OCI-LY7 (cell line): ENCODE results near the gene TMEM135. TPM values are rescaled to one million over a fixed set of nuclear protein-coding genes. Genes with fewer than 3 reads are reported as not detected.

Experiments
- BruUV-seq: library from RNA; stranded (reverse); fragments of 400-500 nt; replicated peaks from 2 replicates; lab custom pipeline; 2021; lab: Mats Ljungman, UMichigan
- CTCF ChIA-PET: fragments of 300-600 bp; sonication (Branson Sonifier 250); formaldehyde crosslinking; loops from one replicate; lab custom pipeline; 2022; ENCODE audit warnings: antibody characterized with exemption; ENCODE audit not compliant: unreplicated experiment; lab: Charles Lee
- POLR2A ChIA-PET: fragments of 300-600 bp; sonication (Branson Sonifier 250); formaldehyde crosslinking; loops from one replicate; lab custom pipeline; 2022; ENCODE audit warnings: antibody characterized with exemption; lab: Charles Lee
- DNase-seq: peaks from one replicate; pipeline ENCODE4 v3.0.0-alpha.2; 2015; ENCODE audit warnings: low spot score
- H2AFZ ChIP-seq: fragments of 200-600 bp; sonication (generic), shearing (Covaris generic); 2 replicates; pipeline ENCODE4 v1.6.1; 2014; ENCODE audit warnings: mild to moderate bottlenecking, antibody characterized with exemption, low read length, moderate library complexity
- H3K27ac ChIP-seq: fragments of 200-600 bp; sonication (generic); 2 replicates; pipeline ENCODE4 v1.5.1; 2014; ENCODE audit warnings: mixed run types, low read depth, mild to moderate bottlenecking, moderate library complexity, low read length, inconsistent platforms; ENCODE audit not compliant: poor library complexity, severe bottlenecking
- H3K36me3 ChIP-seq: fragments of 200-600 bp; sonication (generic); 2 replicates; pipeline ENCODE4 v1.6.1; 2014; ENCODE audit warnings: mild to moderate bottlenecking, antibody characterized with exemption, low read length, moderate library complexity, mixed read lengths; ENCODE audit not compliant: insufficient read depth
- H3K4me1 ChIP-seq: fragments of 200-600 bp; sonication (generic); 2 replicates; pipeline ENCODE4 v1.5.1; 2014; ENCODE audit warnings: mild to moderate bottlenecking, low read length; ENCODE audit not compliant: insufficient read depth, poor library complexity, severe bottlenecking
- H3K4me2 ChIP-seq: fragments of 200-600 bp; sonication (generic); 2 replicates; pipeline ENCODE4 v1.6.1; 2014; ENCODE audit warnings: mild to moderate bottlenecking, low read length
- H3K4me3 ChIP-seq: fragments of 200-600 bp; sonication (generic); 2 replicates; pipeline ENCODE4 v1.5.1; 2014; ENCODE audit warnings: mild to moderate bottlenecking, low read depth, low read length; ENCODE audit not compliant: poor library complexity, severe bottlenecking
- H3K79me2 ChIP-seq: fragments of 200-600 bp; sonication (generic); 2 replicates; pipeline ENCODE4 v1.6.1; 2016; ENCODE audit warnings: low read depth, mild to moderate bottlenecking, low read length, moderate library complexity, mixed read lengths; ENCODE audit not compliant: insufficient read depth
- H3K9me2 ChIP-seq: fragments of 200-600 bp; sonication (generic); 2 replicates; pipeline ENCODE4 v1.6.1; 2016; ENCODE audit warnings: mild to moderate bottlenecking, low read length, mixed read lengths; ENCODE audit not compliant: insufficient read depth
- H3K9me3 ChIP-seq: fragments of 200-600 bp; sonication (generic); 2 replicates; pipeline ENCODE4 v1.6.1; 2014; ENCODE audit warnings: mild to moderate bottlenecking, mixed run types, low read length, mixed read lengths
- H4K20me1 ChIP-seq: fragments of 200-600 bp; sonication (generic); 2 replicates; pipeline ENCODE4 v1.6.1; 2014; ENCODE audit warnings: mild to moderate bottlenecking, antibody characterized with exemption, low read length, moderate library complexity, mixed read lengths; ENCODE audit not compliant: insufficient read depth
- CTCF ChIP-seq: fragments of 200-600 bp; sonication (generic); conservative IDR thresholded peaks from 2 replicates; pipeline ENCODE4 v1.5.1; 2014; ENCODE audit warnings: mild to moderate bottlenecking, antibody characterized with exemption, low read length, moderate library complexity, mixed read lengths
- EZH2phosphoT487 ChIP-seq: fragments of 200-600 bp; sonication (generic); IDR thresholded peaks from 2 replicates; pipeline ENCODE4 v1.6.1; 2018; ENCODE audit warnings: low read depth, borderline replicate concordance, mild to moderate bottlenecking, mixed run types, antibody characterized with exemption, low read length, moderate library complexity, mixed read lengths
- intact Hi-C: fragments of 100-400 bp; cut with micrococcal nuclease; formaldehyde crosslinking; loops from one replicate; pipeline ENCODE4 v1.10.0; 2022; ENCODE audit not compliant: unreplicated experiment
- total RNA-seq, 2 experiments: library from RNA; depleted of rRNA in 1 of 2; stranded (reverse); fragments of >200 nt in 1 of 2; shearing (Covaris generic) in 1 of 2; gene quantifications; 2 replicates each; pipeline ENCODE4 v1.2.3, GENCODE V29; 2014 to 2022

The TMEM135 gene
- total RNA-seq, 2 experiments from 2014 or later = 14.5 to 56.4 TPM

GRCh38 chr11:87125257-87125656, 87.5 kb downstream of the TMEM135 start:
- ChIA-PET POLR2A (interaction anchor here (0.7 to 0.9 kb wide), 3 partner anchors 9 to 14 kb away, joined by 3 to 4 read pairs (median 3); no protein-coding TSS in a partner anchor), CTCF (no interaction called here)
- H3K9me3 ChIP-seq = no peaks in the 10 kb centered on the region
- H3K27ac ChIP-seq = no peak overlapping the region
- H4K20me1 ChIP-seq = no peaks in the 10 kb centered on the region
- H3K4me2 ChIP-seq = no peak overlapping the region
- TF ChIP-seq EZH2phosphoT487 = no peak
- no peak for TF ChIP-seq CTCF
- DNase-seq = no peak
- H3K79me2 ChIP-seq = no peaks in the 10 kb centered on the region
- no peak overlapping the region for H3K4me3 ChIP-seq
- no peaks in the 10 kb centered on the region for H3K9me2 ChIP-seq
- H3K36me3 ChIP-seq = no peaks in the 10 kb centered on the region
- intact Hi-C loops = no loop called here
- no peaks in the 10 kb centered on the region for H3K4me1 ChIP-seq
- H2AFZ ChIP-seq = no peak overlapping the region
- no TSS peak for BruUV-seq

- Histone ChIP-seq H2AFZ (no peak overlapping the region), H3K4me1 (no peaks in the 10 kb centered on the region), H3K4me3 (no peak overlapping the region), H3K27ac (no peak overlapping the region), H3K9me3 (no peaks in the 10 kb centered on the region), H3K9me2 (no peaks in the 10 kb centered on the region), H3K4me2 (no peak overlapping the region), H3K79me2 (no peaks in the 10 kb centered on the region), H3K36me3 (no peaks in the 10 kb centered on the region), H4K20me1 (no peaks in the 10 kb centered on the region)
- ChIA-PET POLR2A (interaction anchor here (0.5 kb wide), 1 partner anchor 140 kb away, joined by 3 read pairs; no protein-coding TSS in a partner anchor), CTCF (no interaction called here)
- TF ChIP-seq EZH2phosphoT487 (no peak), CTCF (no peak)
- no TSS peak for BruUV-seq
- no peak for DNase-seq
- intact Hi-C loops = no loop called here
These were observed 89.4 kb downstream of the TMEM135 start for GRCh38 chr11:87127101-87127500.

- Histone ChIP-seq H3K27ac (no peak overlapping the region), H3K9me2 (no peaks in the 10 kb centered on the region), H3K4me2 (no peak overlapping the region), H2AFZ (no peak overlapping the region), H3K36me3 (no peaks in the 10 kb centered on the region), H3K9me3 (no peaks in the 10 kb centered on the region), H4K20me1 (no peaks in the 10 kb centered on the region), H3K4me3 (no peak overlapping the region), H3K4me1 (no peaks in the 10 kb centered on the region), H3K79me2 (no peaks in the 10 kb centered on the region)
- ChIA-PET CTCF (no interaction called here), POLR2A (interaction anchor here (0.6 to 1.0 kb wide), 2 partner anchors 28 to 49 kb away, joined by 4 to 5 read pairs; no protein-coding TSS in a partner anchor)
- BruUV-seq = no TSS peak
- no peak for DNase-seq
- TF ChIP-seq EZH2phosphoT487 = no peak
- no peak for TF ChIP-seq CTCF
- intact Hi-C loops = no loop called here
These were observed 90.6 kb downstream of the TMEM135 start for GRCh38 chr11:87128372-87128771.
